HFFc6 (cell line): ENCODE results near the gene UEVLD. TPM values are rescaled to one million over a fixed set of nuclear protein-coding genes. Genes with fewer than 3 reads are reported as not detected.

ENCODE experiments used
- DNase-seq: peaks from one replicate; pipeline ENCODE4 v3.0.0-alpha.2; 2018
- H3K27ac Mint-ChIP-seq: 2 replicates; pipeline ENCODE4 v1.8.0; 2020; ENCODE audit warnings: mild to moderate bottlenecking, mixed read lengths
- H3K27me3 Mint-ChIP-seq: 2 replicates; pipeline ENCODE4 v1.8.0; 2021; ENCODE audit warnings: mild to moderate bottlenecking, moderate library complexity, mixed read lengths; ENCODE audit not compliant: insufficient read depth
- H3K36me3 Mint-ChIP-seq: 2 replicates; pipeline ENCODE4 v1.8.0; 2021; ENCODE audit warnings: low read depth, mixed read lengths
- H3K4me1 Mint-ChIP-seq: 2 replicates; pipeline ENCODE4 v1.8.0; 2020; ENCODE audit warnings: low read depth, mixed read lengths
- H3K4me3 Mint-ChIP-seq: 2 replicates; pipeline ENCODE4 v1.8.0; 2020; ENCODE audit warnings: mild to moderate bottlenecking, moderate library complexity, mixed read lengths
- H3K9me3 Mint-ChIP-seq: 2 replicates; pipeline ENCODE4 v1.8.0; 2020; ENCODE audit warnings: mild to moderate bottlenecking, mixed read lengths
- CTCF ChIP-seq: fragments of 200-600 bp; sonication (generic); IDR thresholded peaks from 2 replicates; pipeline ENCODE4 v1.5.0; 2021; ENCODE audit warnings: antibody characterized with exemption, mild to moderate bottlenecking
- total RNA-seq, 6 experiments: library from RNA; stranded (reverse); fragmentation: NEBNext Ultra II Directional; extraction: Animal tissue kit (Norgen Biotek cat#: 25700); gene quantifications; 2 replicates in 1 of 6; 3 replicates in 5 of 6; pipeline ENCODE4 v1.2.3, GENCODE V29; 2021

The UEVLD gene
- total RNA-seq, 6 experiments from 2014 or later, result 20.0 to 29.0 (median 24.4) TPM

GRCh38 chr11:18624161-18624560 lies 35.6 kb upstream of the UEVLD start:
- peaks cover 1% of the 10 kb centered on the region for H3K4me1 Mint-ChIP-seq
- no peaks in the 10 kb centered on the region for H3K9me3 Mint-ChIP-seq
- no peaks in the 10 kb centered on the region for H3K27me3 Mint-ChIP-seq
- DNase-seq, result no peak
- no peak for TF ChIP-seq CTCF
- H3K4me3 Mint-ChIP-seq, result no peak overlapping the region
- H3K36me3 Mint-ChIP-seq, result peaks cover 4% of the 10 kb centered on the region; the same call in 1 of the 2 replicates
- no peak overlapping the region for H3K27ac Mint-ChIP-seq

DNA sequence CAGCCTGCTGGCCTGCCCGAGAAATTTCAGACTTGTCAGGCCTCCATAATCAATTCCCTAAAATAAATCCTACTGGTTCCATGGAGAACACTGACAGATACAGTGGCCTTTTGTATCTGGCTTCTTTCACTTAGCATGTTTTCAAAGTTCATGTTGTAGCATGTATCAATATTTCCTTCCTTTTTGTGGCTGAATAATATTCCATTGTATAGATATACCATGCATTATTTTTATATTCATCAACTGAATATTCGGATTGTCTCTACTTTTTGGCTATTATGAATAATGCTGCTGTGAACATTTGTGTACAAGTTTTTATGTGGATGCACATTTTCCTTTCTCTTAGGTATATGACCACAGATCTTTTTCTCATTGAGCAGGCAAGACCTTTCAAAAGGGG lies 35.2 kb upstream of the UEVLD start:
- no peak overlapping the region for H3K4me3 Mint-ChIP-seq
- no peak for TF ChIP-seq CTCF
- no peak for DNase-seq
- H3K36me3 Mint-ChIP-seq, result peaks cover 4% of the 10 kb centered on the region; the same call in 1 of the 2 replicates
- H3K4me1 Mint-ChIP-seq, result peaks cover 6% of the 10 kb centered on the region
- H3K27me3 Mint-ChIP-seq, result no peaks in the 10 kb centered on the region
- no peaks in the 10 kb centered on the region for H3K9me3 Mint-ChIP-seq
- no peak overlapping the region for H3K27ac Mint-ChIP-seq

DNA sequence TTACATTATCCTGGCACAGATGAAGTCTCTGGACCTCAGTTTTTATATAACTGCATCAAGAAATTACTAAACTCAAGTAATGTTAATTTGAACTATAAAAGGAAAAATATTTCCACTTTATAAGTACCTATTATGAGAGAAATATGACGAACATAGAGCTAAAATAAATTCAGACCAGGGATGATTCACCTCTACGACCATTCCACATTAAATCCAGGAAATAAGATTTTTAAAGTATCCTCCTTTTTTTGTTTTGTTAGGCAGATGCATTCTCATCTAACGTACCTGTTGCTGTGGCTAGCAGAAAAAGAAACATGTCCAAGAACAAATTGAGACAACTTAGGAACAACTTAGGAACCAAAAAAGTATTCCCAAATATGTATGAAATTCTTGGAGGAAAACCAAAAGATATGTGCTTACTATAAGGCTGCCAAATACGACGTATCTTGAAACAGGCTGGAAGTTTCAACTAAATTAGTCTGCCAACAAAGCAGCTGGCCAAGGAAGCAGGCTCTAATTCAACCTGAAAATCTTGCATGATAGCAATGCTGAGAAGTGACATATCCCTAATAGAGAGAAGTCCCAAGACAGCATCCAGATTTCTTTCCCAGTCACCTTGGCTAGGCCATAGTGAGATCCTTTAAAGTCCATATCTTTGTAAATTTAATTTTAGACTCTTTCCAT lies 29.9 kb upstream of the UEVLD start:
- H3K9me3 Mint-ChIP-seq, result no peaks in the 10 kb centered on the region
- TF ChIP-seq CTCF, result no peak
- peaks cover 42% of the 10 kb centered on the region for H3K4me1 Mint-ChIP-seq
- DNase-seq, result no peak
- H3K36me3 Mint-ChIP-seq, result peaks cover 22% of the 10 kb centered on the region
- no peaks in the 10 kb centered on the region for H3K27me3 Mint-ChIP-seq
- H3K27ac Mint-ChIP-seq, result peak overlapping the region; percentile 75
- H3K4me3 Mint-ChIP-seq, result peak overlapping the region; percentile 13; the same call in 1 of the 2 replicates

DNA sequence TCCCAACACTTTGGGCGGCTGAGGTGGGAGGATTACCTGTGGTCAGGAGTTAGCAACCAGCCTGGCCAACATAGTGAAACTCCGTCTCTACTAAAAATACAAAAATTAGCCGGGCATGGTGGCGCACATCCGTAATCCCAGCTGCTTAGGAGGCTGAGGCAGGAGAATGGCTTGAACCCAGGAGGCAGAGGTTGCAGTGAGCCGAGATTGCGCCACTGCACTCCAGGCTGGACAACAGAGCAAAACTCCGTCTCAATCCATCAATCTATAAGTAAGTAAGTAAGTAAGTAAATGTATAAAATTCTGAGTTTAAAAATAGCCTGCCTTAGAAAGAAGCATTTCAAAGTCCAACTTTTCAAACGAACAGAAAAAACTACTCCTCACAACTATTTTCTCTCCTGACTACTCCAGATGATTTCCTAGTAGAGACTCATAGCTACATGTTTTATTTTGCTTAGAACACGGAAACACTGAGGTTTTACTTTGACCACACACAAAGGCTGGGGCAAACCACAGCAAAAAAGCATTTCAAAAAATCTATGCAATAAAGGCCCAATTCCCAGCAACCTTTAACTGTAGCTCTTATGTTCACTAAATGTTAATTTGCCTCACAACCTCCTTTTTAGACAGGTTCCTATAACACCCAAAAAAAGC lies 29.3 kb upstream of the UEVLD start:
- no peak for DNase-seq
- Mint-ChIP-seq H3K4me3 (peak overlapping the region; percentile 13; the same call in 1 of the 2 replicates), H3K9me3 (no peaks in the 10 kb centered on the region), H3K4me1 (peaks cover 46% of the 10 kb centered on the region), H3K27ac (peak overlapping the region; percentile 75), H3K27me3 (no peaks in the 10 kb centered on the region), H3K36me3 (peaks cover 27% of the 10 kb centered on the region)
- no peak for TF ChIP-seq CTCF

GRCh38 chr11:18615628-18616392 lies 27.3 kb upstream of the UEVLD start:
- Mint-ChIP-seq H3K4me1 (peaks cover 53% of the 10 kb centered on the region), H3K4me3 (no peak overlapping the region), H3K9me3 (no peaks in the 10 kb centered on the region), H3K27me3 (no peaks in the 10 kb centered on the region), H3K27ac (peak overlapping the region; percentile 67), H3K36me3 (peaks cover 32% of the 10 kb centered on the region)
- no peak for TF ChIP-seq CTCF
- DNase-seq, result no peak
